GM19035 (cell line): ENCODE measurements around the gene BTBD9.

Source experiments
- ATAC-seq: cut with Tn5 transposase; IDR thresholded peaks from one replicate; pipeline ENCODE4 v1.9.1; 2021; ENCODE audit not compliant: unreplicated experiment

Gene BTBD9

DNA sequence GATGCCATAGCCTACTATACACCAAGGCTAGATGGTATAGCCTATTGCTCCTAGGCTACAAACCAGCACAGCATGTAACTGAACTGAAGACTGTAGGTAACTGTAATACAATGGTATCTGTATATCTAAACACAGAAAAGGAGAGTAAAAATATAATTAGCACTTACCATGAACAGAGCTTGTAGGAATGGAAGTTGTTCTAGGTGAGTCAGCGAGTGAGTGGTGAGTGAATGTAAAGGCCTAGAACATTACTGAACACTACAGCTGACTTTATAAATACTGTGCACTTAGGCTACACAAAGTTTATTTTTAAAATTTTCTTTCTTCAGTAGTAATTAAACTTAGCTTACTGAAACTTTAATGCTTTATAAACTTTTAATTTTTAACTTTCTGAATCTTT, 129.5 kb downstream of the BTBD9 start:
- no peak for ATAC-seq

DNA sequence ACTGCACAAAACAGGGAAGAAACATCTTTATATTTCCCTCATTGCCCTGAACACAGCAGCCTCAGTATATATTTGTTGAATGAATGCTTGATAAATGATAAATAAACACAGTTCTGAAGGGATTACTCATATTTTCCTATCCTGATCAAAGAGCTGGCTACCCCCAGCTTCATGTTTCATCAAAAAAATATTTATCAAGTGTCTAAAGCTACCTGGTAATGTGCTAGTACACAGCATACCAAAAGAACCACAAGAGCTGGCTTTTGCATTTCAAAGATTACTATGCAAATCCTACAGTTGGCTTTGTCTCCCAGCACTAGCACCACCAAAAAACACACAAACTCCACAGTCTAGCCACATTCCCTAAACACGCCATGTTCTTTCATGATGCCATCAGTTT, 130.0 kb downstream of the BTBD9 start:
- no peak for ATAC-seq

DNA sequence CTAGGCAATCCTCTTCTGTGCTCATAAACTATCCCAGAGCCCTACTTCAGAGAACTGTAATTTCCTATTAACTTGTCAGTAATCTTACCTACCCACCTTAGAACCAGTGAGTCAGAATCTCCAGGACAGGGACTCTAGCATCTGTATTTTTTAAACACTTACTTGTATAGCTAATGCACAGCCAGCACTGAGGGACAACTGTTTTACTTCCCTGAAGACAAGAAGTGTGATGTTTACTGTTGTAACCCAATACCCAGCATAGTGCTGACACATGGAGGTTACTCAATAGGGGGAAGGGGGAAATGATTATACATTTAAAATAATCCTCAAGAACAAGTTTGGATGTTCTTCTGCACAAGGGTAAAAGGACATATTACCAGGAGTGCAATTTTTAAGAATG, 130.8 kb downstream of the BTBD9 start:
- no peak for ATAC-seq

DNA sequence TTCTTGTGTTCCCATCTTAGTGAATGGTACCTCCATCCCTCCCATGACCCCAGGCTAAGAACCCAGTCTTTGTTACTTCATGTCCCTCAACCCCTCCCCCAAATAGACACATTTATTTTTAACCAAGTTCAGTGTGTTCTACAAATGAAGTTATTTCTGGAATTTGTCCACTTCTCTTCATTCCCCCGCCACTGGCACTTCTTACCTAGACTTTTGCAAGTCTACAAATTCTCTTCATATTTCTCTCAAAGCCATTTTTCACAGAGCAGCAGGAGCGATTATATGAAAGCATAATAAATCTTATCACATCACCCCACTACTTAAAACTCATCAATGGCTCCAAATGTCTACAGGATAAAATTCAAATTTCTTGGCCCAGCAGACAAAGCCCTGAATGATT, 131.4 kb downstream of the BTBD9 start:
- ATAC-seq: no peak

DNA sequence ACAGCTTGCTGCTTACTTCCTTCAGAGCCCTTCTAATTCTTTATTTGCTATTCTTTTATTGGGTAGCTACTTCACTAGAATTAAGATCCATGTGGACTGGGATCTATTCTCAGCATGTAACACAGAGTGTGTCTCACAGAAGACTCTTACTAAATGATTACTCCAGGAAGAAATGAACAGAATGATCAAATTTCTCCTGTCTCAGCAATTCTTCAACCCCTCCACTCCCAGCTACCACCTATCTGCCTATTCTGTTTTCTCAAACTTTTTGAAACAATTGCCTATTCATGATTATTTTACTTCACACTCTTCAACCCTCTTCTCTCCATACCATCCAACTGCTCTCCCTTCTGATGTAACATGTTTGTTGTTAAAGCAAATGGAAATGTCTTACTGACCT, 132.6 kb downstream of the BTBD9 start:
- no peak for ATAC-seq

DNA sequence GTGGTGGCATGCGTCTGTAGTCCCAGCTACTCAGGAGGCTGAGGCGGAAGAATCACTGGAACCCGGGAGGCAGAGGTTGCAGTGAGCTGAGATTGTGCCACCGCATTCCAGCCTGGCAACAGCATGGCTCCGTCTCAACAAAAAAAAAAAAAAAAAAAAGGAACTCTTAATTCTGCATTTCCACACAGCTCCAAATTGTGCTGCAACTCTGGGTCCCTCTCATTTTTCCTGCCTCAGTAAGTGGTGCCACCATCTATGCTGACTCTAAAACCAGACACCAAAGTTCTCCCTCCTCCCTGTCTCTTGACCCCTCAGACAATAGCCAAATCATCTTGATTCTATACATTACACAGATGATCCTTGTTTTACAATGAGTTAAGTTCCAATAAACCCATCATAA, 133.9 kb downstream of the BTBD9 start:
- ATAC-seq: no peak

DNA sequence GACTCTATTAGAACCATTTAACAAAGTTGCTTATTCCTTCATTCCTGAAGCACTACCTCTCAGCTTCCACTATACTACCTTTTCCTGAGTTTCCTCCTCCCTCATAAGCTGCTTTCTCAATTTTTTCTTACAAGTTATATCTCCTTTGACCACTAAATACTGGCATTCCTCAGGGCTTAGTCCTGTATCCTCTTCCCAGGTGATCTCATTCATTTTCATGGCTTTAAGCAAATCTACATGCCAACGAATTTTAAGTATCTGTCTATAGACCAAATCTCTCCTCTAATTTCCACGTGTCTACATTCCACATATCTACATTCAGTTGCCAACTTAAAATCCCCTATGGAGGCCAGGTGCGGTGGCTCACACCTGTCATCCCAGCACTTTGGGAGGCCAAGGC, 134.7 kb downstream of the BTBD9 start:
- ATAC-seq: no peak

DNA sequence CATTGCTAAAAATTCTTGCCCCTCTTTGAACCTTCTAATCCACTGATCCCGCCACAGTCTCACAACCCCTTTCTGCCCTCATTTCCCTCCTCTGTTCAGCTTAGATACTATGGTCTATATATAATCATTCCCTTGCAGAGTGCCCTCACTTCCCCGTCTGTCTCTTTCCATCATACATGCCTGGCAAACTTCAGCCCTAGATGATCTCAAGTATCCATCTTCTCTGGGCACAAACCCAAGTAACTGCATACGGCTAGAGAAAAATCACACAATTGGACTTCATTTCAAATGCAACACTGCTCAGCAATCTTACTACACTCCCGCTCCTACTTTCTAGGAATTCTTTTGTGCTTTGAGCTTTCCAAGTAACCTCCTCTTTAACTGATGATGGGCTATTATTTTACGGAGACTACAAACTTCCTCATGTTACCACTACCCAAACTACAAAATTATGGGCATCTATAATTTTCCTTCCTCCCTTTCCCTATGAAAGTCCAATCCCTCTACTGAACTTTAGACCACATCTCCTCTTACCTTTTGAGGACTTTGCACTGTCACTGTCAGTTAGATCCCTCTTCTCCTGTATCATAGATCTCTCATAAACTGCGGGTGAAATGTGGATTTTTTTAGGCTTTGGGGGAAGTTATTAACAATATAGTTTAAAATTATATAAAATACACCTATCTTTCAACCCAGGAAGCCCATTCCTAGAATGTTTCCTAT, 135.6 kb downstream of the BTBD9 start:
- ATAC-seq: no peak

DNA sequence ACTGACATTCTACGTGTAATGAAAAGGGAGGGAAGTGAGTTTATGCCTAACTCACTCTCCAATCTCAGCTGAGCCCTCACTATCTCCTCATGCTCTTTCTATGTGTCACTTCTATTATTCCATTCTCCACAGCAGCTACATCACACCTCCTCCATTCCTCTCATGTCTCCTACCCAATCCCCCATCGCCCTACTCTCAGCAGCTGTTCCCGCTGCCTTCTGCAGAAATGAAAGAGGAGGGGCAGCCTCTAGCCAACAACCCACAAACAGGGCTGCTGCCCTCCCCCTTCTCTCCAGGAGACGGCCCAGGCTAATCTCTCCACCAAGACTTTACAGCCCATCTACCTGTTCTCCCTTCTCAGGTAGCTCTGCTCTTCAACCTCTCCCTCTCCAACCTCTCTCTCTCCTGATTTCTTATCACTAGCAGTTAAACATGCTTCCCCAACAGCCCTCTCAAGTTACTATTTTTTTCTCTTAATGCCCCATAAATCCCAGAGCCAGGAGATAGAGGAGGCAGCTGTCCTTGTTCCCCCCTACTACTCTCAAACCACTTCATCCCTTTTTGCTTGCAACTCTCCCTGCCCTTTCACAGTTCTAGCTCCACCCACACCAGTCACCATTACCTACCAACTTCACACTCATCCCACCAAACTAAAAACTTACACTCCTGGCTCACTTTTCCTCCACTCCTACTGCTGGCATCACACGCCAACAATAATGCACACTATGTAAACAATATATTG, 136.5 kb downstream of the BTBD9 start:
- no peak for ATAC-seq

DNA sequence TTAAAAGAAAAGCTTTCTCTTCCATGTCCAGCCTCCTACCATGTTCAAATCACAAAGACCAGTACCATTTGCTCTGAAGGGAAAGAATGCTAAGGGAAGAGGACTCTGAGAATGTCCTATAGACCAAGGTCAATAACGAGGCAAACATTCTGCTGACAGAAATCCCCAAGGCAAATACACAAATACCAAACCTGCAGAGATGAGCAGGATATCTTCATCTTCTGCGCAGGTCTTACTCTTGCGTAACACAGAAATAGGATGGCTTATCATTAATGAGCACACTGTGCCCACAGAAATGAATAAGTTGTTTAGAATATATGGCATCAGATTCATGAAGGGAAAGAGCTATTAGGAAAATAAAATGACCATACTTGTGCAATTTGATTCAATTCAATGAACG, 137.3 kb downstream of the BTBD9 start:
- no peak for ATAC-seq

DNA sequence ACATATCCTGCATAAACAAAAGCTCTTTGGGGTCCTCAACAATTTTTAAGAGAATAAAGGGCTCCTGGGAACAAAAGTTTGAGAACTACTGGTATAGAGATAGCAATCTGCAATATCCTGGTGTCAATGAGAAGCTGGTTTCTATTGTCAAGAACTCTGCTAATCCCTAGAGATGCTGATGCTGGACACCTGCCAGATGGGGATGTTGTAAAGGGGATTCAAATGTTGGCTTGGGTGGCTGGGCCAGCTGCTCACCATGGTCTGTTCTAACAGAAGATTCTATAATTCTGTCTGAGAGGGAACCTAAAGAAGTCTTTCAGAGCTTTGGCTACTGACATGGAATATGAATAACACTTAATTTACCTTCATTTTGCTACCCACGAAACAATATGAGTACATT, 137.8 kb downstream of the BTBD9 start:
- no peak for ATAC-seq

DNA sequence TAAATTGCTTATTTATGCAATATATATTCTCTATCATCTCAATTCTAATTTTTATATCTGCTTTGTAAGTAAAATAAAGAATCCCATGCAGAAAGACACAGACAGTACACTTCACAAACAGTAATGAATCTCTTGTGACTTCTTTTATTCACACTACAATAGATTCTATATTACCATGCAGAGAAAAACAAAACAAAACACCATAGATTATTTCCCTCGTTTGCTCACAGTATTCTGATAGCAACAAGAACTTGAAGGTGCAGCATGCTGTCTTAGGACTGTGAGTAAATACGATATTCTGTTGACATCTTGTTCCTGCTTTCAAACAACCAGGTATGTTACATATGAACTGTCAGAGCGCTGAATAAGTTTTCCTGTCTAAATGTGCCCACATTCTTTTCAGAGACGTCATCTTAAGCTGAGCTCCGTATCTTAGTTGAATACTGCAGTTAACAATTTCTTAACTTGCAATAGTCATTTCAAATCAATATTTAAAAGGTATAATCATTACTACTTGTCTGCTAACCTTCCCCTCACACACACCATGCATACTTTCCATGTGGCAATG, 140.1 kb downstream of the BTBD9 start:
- ATAC-seq: no peak

DNA sequence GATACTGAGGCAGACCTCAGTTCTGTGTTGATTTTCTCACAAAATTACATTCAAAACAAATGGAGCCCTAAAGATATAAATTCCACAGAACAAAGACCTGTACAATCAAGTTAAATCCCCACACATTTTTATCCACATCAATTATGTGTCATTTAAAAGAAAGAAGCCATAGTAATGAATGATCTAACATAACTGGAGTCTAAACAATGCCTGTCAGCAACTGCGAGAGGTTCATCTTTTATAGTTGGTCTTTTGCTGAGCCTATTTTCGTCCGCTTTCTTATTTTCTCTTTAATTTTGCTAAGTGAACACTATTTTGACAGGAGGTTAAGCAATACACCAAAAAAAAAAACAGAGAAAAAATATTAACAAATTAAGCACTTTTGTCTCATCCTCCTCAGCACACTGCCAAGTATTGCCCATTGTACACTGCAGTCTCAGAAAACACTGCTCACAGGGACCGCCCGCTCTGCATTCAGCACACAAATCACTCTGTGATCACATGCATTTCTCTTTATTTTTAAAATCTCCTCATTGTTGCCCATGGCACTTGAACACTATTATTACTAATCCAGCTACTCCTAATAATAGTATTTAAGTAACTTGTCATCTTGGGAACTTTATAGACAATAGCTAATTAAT, 140.8 kb downstream of the BTBD9 start:
- no peak for ATAC-seq

DNA sequence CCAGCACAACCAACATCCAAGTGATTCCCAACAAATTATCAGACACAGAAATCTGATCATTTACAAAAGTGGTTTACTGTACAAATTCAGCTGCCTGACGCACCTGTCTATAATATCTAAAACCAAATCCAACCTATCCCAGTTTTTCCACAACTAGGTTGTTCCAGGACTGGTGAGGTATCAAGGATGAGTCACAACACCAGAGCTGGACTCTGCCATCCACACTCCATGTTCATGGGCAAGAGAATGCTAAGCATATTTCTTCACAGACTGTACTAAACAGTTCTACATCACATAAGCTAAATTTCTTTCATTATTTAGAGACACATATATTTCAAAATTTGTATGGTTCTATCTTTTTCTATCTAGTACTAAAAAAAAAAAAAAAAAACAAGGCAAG, 141.6 kb downstream of the BTBD9 start:
- no peak for ATAC-seq

DNA sequence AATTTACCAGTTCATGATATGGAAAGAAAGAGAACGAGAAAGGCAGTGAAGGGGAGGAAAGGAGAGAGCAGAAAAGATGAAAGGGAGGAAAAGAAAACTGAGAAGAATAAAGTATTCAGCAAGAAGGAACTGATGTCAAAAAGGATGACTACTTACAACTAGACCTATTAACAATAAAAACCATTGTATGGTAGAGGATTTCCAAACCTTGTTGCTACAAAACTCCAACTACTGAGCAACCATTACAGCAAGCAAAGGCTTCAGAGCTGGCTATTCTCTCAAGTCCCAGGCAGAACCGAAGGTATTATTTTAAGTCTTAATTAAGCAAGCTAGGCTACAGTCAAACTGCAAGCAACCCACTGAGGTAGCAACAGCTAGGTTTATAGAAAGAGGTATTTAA, 142.2 kb downstream of the BTBD9 start:
- no peak for ATAC-seq

DNA sequence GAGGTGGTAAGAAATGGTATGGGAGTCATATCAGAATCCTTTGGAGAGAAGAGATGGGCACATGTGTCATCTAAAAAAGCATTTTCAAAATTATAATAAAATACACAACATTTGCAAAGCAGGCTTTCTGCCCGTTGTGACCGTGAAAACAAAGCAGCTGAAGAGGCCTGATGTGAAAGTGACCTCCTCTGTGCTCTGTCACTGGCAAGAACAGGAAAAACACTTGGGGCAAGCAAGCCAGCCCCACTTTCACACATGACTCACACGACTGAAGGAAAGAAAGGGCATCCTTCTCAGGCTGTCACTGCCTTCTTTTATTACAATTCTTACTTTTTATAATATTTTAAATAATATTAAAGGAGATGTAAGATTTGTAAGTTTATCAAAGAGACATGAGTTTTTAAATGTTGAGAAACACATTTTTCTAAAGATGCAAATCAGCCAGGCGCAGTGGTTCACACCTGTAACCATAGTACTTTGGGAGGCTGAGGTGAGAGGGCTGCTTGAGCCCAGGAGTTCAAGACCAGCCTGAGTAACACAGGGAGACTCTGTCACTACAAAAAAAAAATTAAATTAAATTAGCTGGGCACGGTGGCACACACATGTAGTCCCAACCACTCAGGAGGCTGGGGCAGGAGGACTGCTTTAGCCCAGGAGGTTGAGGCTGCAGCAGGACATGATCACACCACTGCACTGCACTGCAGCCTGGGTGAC, 143.7 kb downstream of the BTBD9 start:
- peak; percentile 63 for ATAC-seq

DNA sequence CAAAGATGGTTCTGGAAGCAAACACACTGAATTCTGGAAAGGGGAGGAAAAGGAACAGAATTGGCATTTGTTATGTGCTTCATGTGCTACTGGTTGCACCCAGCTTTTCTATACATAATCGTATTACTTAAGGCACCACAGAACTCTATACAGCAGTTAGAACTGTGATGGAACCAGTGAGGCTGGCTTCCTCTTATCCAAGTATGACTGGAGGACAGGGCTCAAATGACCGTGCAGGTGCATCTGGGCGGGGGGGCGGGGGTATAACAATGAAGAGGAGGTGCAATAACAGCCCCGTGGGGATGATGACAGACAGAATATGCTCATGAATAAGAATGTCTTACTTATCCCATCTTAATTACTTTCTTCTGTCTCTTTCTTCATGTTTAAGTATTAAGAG, 144.2 kb downstream of the BTBD9 start:
- ATAC-seq: no peak

DNA sequence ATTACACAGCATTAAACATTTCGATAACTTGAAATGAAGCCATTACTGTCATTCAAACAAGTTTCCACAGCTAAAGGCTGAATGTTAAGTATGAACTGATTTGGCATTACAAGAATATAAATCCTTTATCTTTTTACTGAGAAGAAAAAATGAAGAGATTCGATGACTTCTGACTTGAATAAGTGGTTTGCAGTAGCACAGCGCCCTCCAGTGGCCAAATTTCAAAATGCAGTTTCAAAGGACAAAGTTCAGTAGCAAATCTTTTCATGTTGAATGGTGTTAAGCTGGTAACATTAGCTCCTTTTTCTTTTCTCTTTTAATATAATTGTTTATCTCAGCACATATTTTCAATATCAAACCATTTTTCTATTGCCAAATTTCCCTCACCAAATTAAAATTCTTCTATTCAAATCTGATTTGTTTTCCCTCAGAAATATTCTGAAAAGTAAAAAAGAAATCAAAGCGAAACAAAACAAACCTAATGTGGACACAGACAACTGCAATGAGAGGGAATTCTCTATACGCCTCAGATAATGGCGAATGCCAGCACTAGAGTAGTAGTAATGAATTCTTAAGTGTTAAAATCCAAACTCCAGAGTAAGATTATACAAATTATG, 145.7 kb downstream of the BTBD9 start:
- no peak for ATAC-seq

DNA sequence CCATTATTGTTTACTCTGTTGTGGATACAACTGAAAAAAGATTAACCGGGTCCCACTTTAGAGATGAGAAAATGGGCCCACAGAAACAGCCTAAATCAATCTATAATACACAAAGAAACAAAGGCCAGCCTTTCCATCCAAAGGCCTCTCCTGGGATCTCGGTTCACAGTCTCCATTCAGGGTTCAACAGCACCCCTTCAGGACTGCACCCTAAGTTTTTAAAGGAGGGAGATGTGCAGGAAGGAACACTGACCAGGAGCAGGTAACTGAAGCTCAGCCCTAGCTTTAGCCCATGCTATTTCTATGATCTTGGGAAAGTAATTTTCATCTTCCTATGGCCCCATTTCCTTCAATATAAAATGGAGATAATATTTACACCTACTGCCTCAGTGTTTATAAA, 147.7 kb downstream of the BTBD9 start:
- ATAC-seq: no peak

DNA sequence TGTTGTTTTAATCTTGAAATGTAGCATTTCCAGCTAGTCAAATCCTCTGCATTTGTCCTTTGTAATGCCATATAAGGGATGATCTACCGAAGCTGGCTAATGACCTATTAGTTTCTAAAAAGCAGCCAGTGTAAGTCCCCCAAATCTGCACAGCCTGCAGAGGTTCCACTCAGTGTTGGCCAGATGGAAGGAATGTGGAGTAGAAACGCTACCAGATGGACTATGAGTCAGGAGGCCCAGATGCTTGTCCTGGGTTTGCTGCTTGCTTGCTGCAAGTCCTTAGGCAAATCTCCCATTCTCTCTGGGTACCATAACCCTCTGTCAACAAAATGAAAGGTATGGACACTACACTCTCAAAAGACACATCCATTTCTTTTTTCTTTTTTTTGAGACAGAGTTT, 149.8 kb downstream of the BTBD9 start:
- no peak for ATAC-seq

DNA sequence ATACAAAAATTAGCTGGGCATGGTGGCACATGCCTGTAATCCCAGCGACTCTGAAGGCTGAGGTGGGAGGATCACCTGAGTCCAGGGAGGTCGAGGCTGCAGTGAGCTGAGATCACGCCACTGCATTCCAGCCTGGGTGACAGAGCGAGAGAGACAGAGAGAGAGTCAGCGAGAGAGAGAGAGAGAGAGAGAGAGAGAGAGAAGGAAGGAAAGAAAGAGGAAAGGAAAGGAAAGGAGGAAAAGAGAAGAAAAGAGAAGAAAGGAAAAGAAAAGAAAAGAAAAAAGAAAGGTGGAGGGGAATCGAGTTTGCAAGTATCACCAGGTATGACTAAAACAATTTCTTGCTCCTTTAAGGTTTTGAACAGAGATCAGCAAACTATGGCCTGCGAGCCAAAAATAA, 152.3 kb downstream of the BTBD9 start:
- ATAC-seq: no peak
